ENCODE data around the gene SMARCA2.

DNA sequence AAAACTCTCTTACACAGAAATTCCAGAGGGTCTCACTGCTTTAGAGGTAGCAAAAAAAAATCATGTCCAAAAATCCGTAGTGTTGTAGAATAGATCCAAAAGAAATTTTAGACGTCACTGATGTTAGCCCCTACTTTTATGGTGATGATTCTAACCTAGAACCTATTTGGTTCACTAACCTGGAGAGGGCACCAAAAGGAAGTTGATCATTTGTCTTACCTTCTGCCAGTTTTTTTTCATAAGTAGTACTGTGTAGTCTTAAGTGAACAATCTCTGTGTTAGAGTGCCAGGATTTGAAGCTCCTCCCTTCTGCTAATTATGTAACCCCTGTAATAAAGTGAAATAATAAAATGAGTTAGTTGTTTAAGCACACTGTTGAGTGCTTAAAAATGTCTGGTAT, 215.2 kb downstream of the SMARCA2 start:
- TF ChIP-seq, protein P1, sequence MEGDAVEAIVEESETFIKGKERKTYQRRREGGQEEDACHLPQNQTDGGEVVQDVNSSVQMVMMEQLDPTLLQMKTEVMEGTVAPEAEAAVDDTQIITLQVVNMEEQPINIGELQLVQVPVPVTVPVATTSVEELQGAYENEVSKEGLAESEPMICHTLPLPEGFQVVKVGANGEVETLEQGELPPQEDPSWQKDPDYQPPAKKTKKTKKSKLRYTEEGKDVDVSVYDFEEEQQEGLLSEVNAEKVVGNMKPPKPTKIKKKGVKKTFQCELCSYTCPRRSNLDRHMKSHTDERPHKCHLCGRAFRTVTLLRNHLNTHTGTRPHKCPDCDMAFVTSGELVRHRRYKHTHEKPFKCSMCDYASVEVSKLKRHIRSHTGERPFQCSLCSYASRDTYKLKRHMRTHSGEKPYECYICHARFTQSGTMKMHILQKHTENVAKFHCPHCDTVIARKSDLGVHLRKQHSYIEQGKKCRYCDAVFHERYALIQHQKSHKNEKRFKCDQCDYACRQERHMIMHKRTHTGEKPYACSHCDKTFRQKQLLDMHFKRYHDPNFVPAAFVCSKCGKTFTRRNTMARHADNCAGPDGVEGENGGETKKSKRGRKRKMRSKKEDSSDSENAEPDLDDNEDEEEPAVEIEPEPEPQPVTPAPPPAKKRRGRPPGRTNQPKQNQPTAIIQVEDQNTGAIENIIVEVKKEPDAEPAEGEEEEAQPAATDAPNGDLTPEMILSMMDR (IDR thresholded peaks at IDR 0.05; ENCODE audit: low read depth, low read length): peak; percentile 40
- TF ChIP-seq EZH2phosphoT487 (IDR thresholded peaks at IDR 0.05; ENCODE audit: low read depth): no peak

Measured in OCI-LY3 (cell line).